IPS DF 6.9 (cell line): ENCODE measurements around the gene GTF2IRD1.

Source experiments
- DNase-seq: peaks from one replicate; pipeline ENCODE4 v3.0.0-alpha.2; 2013; ENCODE audit warnings: low read depth, low spot score
- H3K27ac ChIP-seq: one replicate; pipeline ENCODE4 v1.5.1; 2013; ENCODE audit warnings: low read length, control low read depth
- H3K27me3 ChIP-seq: 2 replicates; pipeline ENCODE4 v1.6.1; 2013; ENCODE audit warnings: mild to moderate bottlenecking, low read length; ENCODE audit not compliant: control insufficient read depth, insufficient read depth
- H3K36me3 ChIP-seq: 2 replicates; pipeline ENCODE4 v1.6.1; 2013; ENCODE audit warnings: low read length; ENCODE audit not compliant: control insufficient read depth, insufficient read depth
- H3K4me1 ChIP-seq: 2 replicates; pipeline ENCODE4 v1.6.1; 2013; ENCODE audit warnings: low read length; ENCODE audit not compliant: control insufficient read depth, insufficient read depth
- H3K4me3 ChIP-seq: 2 replicates; pipeline ENCODE4 v1.5.1; 2013; ENCODE audit warnings: mild to moderate bottlenecking, low read length
- H3K9me3 ChIP-seq: 2 replicates; pipeline ENCODE4 v1.6.1; 2013; ENCODE audit warnings: low read length, inconsistent platforms; ENCODE audit not compliant: control insufficient read depth, insufficient read depth
- WGBS: extraction: QIAGEN DNeasy Blood & Tissue Kit; methylation state at CpG from one replicate; pipeline ENCODE4 v1.1.7; 2013; ENCODE audit warnings: mixed read lengths, missing lambda C conversion rate; ENCODE audit not compliant: insufficient read length, insufficient coverage; 5-methylcytosine and 5-hydroxymethylcytosine counted together

The GTF2IRD1 gene

DNA sequence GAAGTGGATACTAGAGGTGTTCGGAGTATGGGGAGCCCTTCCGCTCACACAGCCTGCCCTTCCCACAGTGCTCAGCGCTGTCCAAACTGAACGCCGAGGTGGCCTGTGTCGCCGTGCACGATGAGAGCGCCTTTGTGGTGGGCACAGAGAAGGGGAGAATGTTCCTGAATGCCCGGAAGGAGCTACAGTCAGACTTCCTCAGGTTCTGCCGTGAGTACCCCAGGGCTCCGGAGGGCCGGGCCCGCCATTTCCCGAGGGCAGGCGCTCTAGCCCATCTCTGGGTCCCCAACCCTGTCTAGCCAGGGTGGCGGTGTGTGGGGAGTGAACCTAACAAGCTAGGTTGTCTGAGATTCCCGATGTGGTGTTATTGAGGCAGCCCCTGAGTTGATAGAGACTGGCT is 59.1 kb downstream of the GTF2IRD1 start:
- no CpG with 5 or more reads among the region's 18 CpGs for WGBS
- DNase-seq, result no peak
- no peak overlapping the region for H3K4me3 ChIP-seq
- 0 out of 2 replicates have a peak, but pooled peaks cover 7% of the 10 kb centered on the region for H3K36me3 ChIP-seq
- no peak overlapping the region for H3K27ac ChIP-seq
- H3K9me3 ChIP-seq, result no peaks in the 10 kb centered on the region
- no peaks in the 10 kb centered on the region for H3K4me1 ChIP-seq
- H3K27me3 ChIP-seq, result no peaks in the 10 kb centered on the region

DNA sequence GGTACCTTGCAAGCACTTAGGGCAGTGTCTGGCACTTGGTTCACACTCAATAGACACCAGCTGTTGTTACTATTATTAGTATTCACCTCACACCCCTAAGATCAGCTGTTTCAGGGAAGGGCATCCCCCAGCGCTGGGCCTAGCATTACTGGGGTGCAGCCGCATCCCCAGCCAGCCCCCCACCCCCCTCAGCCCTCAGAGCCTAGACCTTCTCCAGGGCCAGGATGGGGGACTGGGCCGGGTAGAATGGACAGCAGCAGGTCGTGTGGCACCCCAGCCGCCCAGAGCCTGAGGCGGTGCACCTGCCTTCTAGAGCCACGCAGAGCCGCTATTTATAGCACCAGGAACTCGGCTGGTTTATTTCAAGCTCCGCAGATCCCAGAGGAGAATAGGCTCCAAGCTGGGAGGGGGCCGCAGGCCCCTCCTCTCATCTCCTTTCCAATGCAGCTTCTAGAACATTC is 60.5 kb downstream of the GTF2IRD1 start:
- Histone ChIP-seq H3K36me3 (0 out of 2 replicates have a peak, but pooled peaks cover 9% of the 10 kb centered on the region), H3K4me1 (no peaks in the 10 kb centered on the region), H3K27me3 (no peaks in the 10 kb centered on the region), H3K4me3 (no peak overlapping the region), H3K27ac (no peak overlapping the region), H3K9me3 (no peaks in the 10 kb centered on the region)
- DNase-seq, result no peak
- no CpG with 5 or more reads among the region's 11 CpGs for WGBS

DNA sequence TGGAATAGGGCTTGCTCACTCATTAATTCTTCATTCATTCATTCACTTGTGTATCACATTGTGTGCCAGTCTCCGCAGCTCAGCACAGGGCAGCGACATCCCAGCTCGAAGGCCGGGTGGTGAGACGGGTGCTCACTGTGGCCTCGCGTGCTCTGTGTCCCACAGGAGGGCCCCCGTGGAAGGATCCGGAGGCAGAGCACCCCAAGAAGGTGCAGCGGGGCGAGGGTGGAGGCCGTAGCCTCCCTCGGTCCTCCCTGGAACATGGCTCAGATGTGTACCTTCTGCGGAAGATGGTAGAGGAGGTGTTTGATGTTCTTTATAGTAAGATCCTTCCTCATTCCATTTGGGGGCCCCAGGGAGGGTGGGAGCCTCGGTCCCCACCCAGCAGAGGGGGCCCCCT is 61.6 kb downstream of the GTF2IRD1 start:
- DNase-seq, result no peak
- H3K27ac ChIP-seq, result no peak overlapping the region
- H3K36me3 ChIP-seq, result 0 out of 2 replicates have a peak, but pooled peaks cover 14% of the 10 kb centered on the region
- no CpG with 5 or more reads among the region's 15 CpGs for WGBS
- no peaks in the 10 kb centered on the region for H3K9me3 ChIP-seq
- H3K27me3 ChIP-seq, result no peaks in the 10 kb centered on the region
- no peaks in the 10 kb centered on the region for H3K4me1 ChIP-seq
- H3K4me3 ChIP-seq, result no peak overlapping the region

DNA sequence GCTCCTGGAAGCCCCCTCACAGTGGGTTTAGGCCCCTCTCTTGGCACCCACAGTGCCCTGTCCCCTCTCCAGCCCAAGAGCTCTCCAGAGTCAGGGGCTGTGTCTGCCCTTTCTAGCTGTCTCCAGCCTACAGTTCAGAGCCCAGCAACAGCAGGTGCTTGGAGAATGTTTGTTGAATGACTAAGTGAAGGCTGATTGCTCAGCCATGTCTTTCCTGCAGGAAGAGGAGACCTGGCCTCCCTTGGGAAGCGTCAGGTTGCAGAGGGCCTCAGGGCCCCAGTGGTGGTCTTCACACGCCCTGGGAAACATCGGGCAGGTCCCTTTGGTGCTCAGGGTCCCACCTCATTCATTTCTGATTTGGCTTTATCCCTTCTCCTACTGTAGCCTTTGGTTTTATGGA is 62.5 kb downstream of the GTF2IRD1 start:
- Histone ChIP-seq H3K27ac (no peak overlapping the region), H3K4me3 (no peak overlapping the region), H3K9me3 (no peaks in the 10 kb centered on the region), H3K27me3 (no peaks in the 10 kb centered on the region), H3K36me3 (peaks cover 17% of the 10 kb centered on the region; the same call in 1 of the 2 replicates), H3K4me1 (no peaks in the 10 kb centered on the region)
- no CpG with 5 or more reads among the region's 3 CpGs for WGBS
- DNase-seq, result no peak

DNA sequence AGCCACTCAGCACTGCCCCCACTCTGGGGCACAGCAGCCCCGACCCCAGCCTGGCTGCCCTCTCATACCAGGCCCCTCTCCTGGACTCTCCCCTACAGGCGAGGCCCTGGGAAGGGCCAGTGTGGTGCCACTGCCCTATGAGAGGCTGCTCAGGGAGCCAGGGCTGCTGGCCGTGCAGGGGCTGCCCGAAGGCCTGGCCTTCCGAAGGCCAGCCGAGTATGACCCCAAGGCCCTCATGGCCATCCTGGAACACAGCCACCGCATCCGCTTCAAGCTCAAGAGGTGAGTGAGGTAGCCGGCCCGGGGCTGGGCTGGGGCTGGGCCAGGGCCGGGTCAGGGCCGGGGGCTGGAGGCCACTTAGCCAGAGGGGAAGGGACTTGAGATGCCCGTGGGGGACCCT is 64.3 kb downstream of the GTF2IRD1 start:
- no peak overlapping the region for H3K4me3 ChIP-seq
- no CpG with 5 or more reads among the region's 13 CpGs for WGBS
- H3K4me1 ChIP-seq, result no peaks in the 10 kb centered on the region
- no peaks in the 10 kb centered on the region for H3K27me3 ChIP-seq
- peaks cover 15% of the 10 kb centered on the region; the same call in 1 of the 2 replicates for H3K36me3 ChIP-seq
- no peak for DNase-seq
- no peaks in the 10 kb centered on the region for H3K9me3 ChIP-seq
- H3K27ac ChIP-seq, result no peak overlapping the region

DNA sequence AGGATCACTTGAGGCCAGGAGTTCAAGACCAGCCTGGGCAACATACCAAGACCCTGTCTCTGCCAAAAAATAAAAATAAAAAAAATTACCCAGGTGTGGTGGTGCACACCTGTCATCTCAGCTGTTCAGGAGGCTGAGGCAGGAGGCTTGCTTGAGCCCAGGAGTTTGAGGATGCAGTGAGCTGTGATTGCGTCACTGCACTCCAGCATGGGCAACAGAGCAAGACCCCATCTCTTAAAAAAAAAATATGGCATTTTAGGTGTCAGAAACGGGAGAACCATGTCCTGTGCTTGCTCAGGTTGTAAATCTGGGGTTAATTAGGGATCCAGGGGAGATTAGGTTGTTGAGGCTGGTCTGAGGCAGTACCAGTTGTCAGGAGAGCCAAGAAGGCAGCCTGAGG is 64.9 kb downstream of the GTF2IRD1 start:
- H3K36me3 ChIP-seq, result peaks cover 15% of the 10 kb centered on the region; the same call in 1 of the 2 replicates
- no peak overlapping the region for H3K27ac ChIP-seq
- no peaks in the 10 kb centered on the region for H3K9me3 ChIP-seq
- no peak overlapping the region for H3K4me3 ChIP-seq
- no CpG with 5 or more reads among the region's 2 CpGs for WGBS
- no peaks in the 10 kb centered on the region for H3K4me1 ChIP-seq
- H3K27me3 ChIP-seq, result no peaks in the 10 kb centered on the region
- DNase-seq, result no peak

DNA sequence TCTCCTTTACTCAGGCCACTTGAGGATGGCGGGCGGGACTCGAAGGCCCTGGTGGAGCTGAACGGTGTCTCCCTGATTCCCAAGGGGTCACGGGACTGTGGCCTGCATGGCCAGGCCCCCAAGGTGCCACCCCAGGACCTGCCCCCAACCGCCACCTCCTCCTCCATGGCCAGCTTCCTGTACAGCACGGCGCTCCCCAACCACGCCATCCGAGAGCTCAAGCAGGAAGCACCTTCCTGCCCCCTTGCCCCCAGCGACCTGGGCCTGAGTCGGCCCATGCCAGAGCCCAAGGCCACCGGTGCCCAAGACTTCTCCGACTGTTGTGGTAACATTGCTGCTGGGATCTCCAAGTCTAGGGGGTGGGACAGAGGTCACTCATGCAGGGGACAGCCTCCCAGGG is 65.7 kb downstream of the GTF2IRD1 start:
- Histone ChIP-seq H3K27ac (no peak overlapping the region), H3K4me1 (no peaks in the 10 kb centered on the region), H3K4me3 (no peak overlapping the region), H3K9me3 (no peaks in the 10 kb centered on the region), H3K27me3 (no peaks in the 10 kb centered on the region), H3K36me3 (peaks cover 18% of the 10 kb centered on the region; the same call in 1 of the 2 replicates)
- WGBS, result no CpG with 5 or more reads among the region's 14 CpGs
- no peak for DNase-seq

DNA sequence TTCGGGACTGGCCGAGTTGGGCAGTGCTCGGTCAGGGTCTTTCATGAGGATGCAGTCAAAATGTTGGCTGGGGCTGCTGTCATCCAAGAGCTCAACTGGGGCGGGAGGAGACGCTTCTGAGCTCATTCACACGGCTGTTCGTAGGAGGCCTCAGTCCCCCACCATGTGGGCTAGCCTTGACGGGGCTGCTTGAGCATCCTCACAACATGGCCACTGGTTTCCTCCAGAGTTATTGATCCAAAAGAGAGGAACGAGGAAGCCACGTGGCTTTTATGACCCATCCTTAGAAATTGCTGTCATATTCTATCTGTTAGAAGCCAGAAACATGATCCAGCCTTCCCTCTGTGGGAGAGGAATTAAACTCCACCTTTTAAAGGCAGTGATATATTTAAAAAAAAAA is 68.1 kb downstream of the GTF2IRD1 start:
- no CpG with 5 or more reads among the region's 10 CpGs for WGBS
- Histone ChIP-seq H3K9me3 (no peaks in the 10 kb centered on the region), H3K27me3 (no peaks in the 10 kb centered on the region), H3K4me1 (no peaks in the 10 kb centered on the region; the same call in 1 of the 2 replicates), H3K4me3 (no peak overlapping the region), H3K36me3 (peaks cover 15% of the 10 kb centered on the region; the same call in 1 of the 2 replicates), H3K27ac (no peak overlapping the region)
- no peak for DNase-seq

DNA sequence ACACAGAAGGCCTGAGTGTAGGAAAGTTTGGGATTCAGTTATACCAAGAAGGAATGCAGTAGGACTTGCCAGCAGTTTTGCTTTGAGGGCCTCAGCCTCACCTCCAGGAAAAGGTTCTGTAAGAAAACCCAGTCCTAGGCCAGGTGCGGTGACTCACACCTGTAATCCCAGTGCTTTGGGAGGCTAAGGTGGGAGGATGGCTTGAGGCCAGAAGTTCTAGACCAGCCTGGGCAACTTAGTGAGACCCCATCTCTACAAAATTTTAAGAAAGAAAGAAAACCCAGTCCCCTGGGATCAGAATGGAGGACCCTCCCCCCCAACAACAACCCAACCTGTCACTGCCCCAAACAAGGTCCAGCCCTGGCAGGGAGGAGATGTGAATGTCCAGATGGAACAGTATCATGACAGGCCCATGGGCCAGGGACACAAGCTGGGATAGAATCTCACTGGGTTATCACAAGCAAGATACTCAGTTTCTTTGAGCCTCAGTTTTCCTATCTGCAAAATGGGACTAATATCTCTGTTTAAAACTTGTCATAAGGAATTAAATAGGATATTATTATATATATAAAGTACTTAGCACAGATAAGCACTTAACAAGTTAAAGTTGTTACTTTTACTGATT is 68.7 kb downstream of the GTF2IRD1 start:
- H3K27me3 ChIP-seq, result no peaks in the 10 kb centered on the region
- no peaks in the 10 kb centered on the region; the same call in 1 of the 2 replicates for H3K4me1 ChIP-seq
- DNase-seq, result no peak
- peaks cover 15% of the 10 kb centered on the region; the same call in 1 of the 2 replicates for H3K36me3 ChIP-seq
- H3K27ac ChIP-seq, result no peak overlapping the region
- no peaks in the 10 kb centered on the region for H3K9me3 ChIP-seq
- no peak overlapping the region for H3K4me3 ChIP-seq
- WGBS, result no CpG with 5 or more reads among the region's 1 CpG

DNA sequence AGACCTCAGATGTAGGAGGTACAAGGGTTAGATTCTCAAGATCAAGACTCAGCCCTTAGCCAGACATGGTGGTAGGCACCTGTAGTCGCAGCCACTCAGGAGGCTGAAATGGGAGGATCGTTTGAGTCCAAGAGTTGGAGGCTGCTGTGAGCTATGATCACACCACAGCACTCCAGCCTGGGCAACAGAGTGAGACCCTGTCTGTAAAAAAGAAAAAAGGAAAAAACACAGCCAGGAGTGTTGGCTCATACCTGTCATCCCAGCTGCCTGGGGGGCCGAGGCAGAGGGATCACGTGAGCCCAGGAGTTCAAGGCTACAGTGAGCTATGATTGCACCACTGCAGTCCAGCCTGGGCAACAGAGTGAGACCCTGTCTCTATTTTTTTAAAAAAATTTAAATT is 69.3 kb downstream of the GTF2IRD1 start:
- WGBS, result no CpG with 5 or more reads among the region's 4 CpGs
- DNase-seq, result no peak
- Histone ChIP-seq H3K27me3 (no peaks in the 10 kb centered on the region), H3K9me3 (no peaks in the 10 kb centered on the region), H3K4me3 (no peak overlapping the region), H3K27ac (no peak overlapping the region), H3K4me1 (no peaks in the 10 kb centered on the region; the same call in 1 of the 2 replicates), H3K36me3 (peaks cover 15% of the 10 kb centered on the region; the same call in 1 of the 2 replicates)

DNA sequence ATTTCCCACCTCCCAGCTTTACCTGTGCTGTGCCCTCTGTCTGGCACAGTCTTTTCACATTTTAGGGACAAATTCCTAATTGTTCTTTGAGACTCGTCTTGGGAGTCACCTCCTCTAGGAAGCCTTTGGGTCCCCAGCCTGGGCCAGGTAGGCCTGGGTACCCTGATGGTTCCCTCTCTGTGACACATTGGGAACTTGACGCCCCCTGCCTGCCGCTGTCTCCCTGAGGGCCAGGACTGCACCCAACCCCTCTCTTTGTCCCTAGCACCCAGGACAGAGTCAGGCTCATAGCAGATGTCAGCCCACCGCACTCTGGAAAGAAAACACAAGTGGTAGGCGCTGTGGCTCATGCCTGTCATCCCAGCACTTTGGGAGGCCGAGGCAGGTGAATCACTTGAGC is 71.4 kb downstream of the GTF2IRD1 start:
- Histone ChIP-seq H3K9me3 (no peaks in the 10 kb centered on the region), H3K27me3 (no peaks in the 10 kb centered on the region), H3K27ac (no peak overlapping the region), H3K36me3 (peaks cover 11% of the 10 kb centered on the region; the same call in 1 of the 2 replicates), H3K4me3 (no peak overlapping the region), H3K4me1 (no peaks in the 10 kb centered on the region; the same call in 1 of the 2 replicates)
- DNase-seq, result no peak
- no CpG with 5 or more reads among the region's 6 CpGs for WGBS
